Kidney epithelial cell (primary cell): ENCODE measurements around the gene USP34. TPM values are rescaled to one million over a fixed set of nuclear protein-coding genes. Genes with fewer than 3 reads are reported as not detected.

ENCODE experiments used
- DNase-seq: peaks from one replicate; pipeline ENCODE4 v3.0.0-alpha.2; 2010; ENCODE audit warnings: low read depth
- H3K27me3 ChIP-seq: 2 replicates; pipeline ENCODE4 v1.6.0; 2011; ENCODE audit warnings: low read length; ENCODE audit not compliant: control insufficient read depth, insufficient read depth
- H3K36me3 ChIP-seq: 2 replicates; pipeline ENCODE4 v1.5.1; 2011; ENCODE audit warnings: low read length; ENCODE audit not compliant: control insufficient read depth, insufficient read depth
- H3K4me3 ChIP-seq: 2 replicates; pipeline ENCODE4 v1.5.1; 2011; ENCODE audit warnings: low read depth, mild to moderate bottlenecking, control low read depth, low read length
- total RNA-seq: library from RNA; depleted of rRNA; stranded (reverse); fragments of >200 nt; gene quantifications from 2 replicates; pipeline ENCODE4 v1.2.3, GENCODE V29; 2015
- TF ChIP-seq, protein P1 (sequence below): IDR thresholded peaks from 2 replicates; pipeline ENCODE4 v1.5.1; 2011; ENCODE audit warnings: mild to moderate bottlenecking, moderate library complexity, low read length, control low read depth, inconsistent platforms; ENCODE audit not compliant: insufficient read depth, poor library complexity, severe bottlenecking

USP34 gene
- total RNA-seq, 1 donor from 2014 or later = 90.0 TPM

DNA sequence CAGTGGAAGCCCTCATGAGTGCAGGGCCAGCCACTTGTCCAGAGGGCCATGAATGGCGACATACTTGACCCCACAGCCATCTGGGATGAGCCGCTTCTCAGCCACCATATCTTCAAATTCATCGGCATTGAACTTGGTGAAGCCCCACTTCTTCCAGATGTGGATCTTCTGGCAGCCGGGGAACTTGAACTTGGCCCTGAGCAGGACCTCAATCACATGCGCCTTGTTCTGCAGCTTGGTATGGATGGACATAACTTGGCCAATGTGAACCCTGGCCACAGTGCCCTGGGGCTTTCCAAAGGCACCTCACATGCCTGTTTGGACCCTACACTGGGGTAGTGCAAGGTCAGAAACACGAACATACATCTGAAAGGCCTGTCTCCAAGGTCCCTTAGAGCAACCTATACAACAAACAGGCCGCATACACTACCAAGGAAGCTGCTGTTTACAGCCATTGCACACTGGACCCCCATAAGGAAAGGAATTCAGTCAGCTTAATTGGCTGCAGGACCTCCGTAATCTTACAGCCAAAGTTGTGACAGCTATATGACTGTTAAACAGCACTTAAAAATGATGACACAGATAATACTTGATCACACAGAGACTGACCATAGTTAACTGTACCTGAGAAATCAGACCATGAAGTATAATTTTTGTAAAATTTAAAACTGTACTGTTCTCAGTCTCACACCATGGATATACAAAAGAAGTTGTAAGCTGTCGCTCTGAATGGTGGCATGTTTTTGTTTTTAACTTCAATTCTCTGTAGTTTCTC, 53.8 kb downstream of the USP34 start:
- Histone ChIP-seq H3K27me3 (no peaks in the 10 kb centered on the region), H3K36me3 (no peaks in the 10 kb centered on the region), H3K4me3 (no peak overlapping the region)
- TF ChIP-seq, protein P1, sequence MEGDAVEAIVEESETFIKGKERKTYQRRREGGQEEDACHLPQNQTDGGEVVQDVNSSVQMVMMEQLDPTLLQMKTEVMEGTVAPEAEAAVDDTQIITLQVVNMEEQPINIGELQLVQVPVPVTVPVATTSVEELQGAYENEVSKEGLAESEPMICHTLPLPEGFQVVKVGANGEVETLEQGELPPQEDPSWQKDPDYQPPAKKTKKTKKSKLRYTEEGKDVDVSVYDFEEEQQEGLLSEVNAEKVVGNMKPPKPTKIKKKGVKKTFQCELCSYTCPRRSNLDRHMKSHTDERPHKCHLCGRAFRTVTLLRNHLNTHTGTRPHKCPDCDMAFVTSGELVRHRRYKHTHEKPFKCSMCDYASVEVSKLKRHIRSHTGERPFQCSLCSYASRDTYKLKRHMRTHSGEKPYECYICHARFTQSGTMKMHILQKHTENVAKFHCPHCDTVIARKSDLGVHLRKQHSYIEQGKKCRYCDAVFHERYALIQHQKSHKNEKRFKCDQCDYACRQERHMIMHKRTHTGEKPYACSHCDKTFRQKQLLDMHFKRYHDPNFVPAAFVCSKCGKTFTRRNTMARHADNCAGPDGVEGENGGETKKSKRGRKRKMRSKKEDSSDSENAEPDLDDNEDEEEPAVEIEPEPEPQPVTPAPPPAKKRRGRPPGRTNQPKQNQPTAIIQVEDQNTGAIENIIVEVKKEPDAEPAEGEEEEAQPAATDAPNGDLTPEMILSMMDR = no peak
- DNase-seq = no peak

DNA sequence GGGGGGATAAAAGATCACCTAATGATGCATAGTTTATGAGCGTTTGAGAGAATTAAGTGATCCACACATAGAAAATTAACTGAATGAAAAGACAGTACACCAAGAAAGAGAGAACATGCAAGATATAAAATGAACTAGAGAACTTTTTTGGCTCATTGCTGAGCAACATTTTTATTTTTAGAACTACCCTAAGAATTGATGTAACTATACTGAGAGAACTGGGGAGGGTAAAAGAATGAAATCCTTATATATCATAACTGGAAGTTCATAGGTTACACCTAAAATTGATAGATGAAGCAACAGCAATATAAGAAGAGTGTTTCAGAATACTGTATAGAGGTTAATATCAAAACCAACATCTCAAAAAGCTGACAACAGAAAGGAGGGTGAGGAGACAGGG, 55.6 kb downstream of the USP34 start:
- Histone ChIP-seq H3K4me3 (no peak overlapping the region), H3K36me3 (no peaks in the 10 kb centered on the region), H3K27me3 (no peaks in the 10 kb centered on the region)
- TF ChIP-seq, protein P1 = no peak
- DNase-seq = no peak

DNA sequence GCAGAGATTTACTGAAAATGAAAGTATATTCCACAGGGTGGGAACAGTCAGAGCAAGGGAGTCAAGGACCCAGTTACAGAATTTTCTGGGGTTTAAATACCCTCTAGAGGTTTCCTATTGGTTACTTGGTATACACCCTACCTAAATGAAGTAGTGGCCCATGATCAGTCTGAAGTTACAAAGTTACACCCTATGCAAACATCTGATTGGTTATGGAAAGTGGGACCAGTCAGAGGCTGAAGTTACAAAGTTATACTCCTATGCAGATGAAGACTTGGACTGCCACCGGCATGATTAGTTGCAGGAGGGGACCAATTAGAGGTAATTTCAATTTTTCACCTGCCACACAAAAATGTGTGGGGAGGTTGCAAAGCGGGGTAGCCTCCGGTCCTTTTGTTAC, 56.2 kb downstream of the USP34 start:
- Histone ChIP-seq H3K36me3 (no peaks in the 10 kb centered on the region), H3K4me3 (no peak overlapping the region), H3K27me3 (no peaks in the 10 kb centered on the region)
- TF ChIP-seq, protein P1 = no peak
- no peak for DNase-seq

DNA sequence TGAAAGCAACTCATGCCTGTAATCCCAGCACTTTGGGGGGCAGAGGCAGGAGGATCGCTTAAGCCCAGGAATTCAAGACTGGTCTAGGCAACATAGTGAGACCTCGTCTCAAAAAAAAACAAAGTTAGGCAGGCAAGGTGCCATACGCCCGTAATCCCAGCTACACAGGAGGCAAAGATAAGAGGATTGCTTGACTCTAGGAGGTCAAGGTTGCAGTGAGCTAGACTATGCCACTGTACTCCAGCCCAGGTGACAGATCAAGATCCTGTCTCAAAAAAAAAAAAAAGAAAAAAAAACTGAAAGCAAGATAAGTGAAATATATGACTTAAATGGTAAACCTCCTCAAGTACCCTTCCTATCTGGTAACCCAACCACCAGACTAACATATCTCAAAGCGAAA, 59.8 kb downstream of the USP34 start:
- no peaks in the 10 kb centered on the region for H3K27me3 ChIP-seq
- H3K4me3 ChIP-seq = no peak overlapping the region
- DNase-seq = no peak
- TF ChIP-seq, protein P1 = no peak
- no peaks in the 10 kb centered on the region for H3K36me3 ChIP-seq

DNA sequence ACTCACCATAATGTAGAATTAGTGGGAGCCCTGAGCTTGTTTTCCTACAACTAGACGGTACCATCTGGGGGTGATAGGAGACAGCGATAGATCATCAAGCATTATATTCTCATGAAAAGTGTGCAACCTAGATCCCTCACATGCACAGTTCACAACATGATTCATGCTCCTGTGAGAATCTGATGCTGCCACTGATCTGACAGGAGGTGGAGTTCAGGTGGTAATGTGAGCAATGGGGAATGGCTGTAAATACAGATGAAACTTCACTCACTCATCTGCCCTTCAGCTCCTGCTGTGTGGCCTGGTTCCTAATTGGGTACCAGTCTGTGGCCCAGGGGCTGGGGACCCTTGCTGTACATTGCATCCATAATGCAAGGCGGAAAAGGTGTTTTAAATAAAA, 60.7 kb downstream of the USP34 start:
- no peaks in the 10 kb centered on the region for H3K36me3 ChIP-seq
- no peaks in the 10 kb centered on the region for H3K27me3 ChIP-seq
- DNase-seq = no peak
- TF ChIP-seq, protein P1 = no peak
- no peak overlapping the region for H3K4me3 ChIP-seq

DNA sequence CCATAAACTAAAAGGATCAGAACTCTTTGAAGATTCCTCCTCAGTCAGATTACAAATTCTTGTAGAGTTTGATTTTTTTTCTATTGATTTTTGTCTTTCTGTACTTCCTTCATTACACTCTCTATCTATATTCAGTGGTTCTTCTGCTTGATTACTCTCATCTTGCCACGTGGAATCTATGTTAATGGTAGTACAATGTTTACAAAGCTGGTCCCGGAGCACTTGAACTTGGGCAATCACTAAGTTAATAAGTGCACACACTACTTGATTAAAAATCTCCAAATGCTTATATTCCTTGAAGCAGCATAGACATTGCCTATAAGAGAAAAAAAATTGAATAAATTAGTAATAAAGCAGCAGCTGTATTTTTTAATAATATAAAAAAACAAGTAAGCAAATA, 65.1 kb downstream of the USP34 start:
- Histone ChIP-seq H3K4me3 (no peak overlapping the region), H3K36me3 (peaks cover 1% of the 10 kb centered on the region), H3K27me3 (no peaks in the 10 kb centered on the region)
- no peak for DNase-seq
- TF ChIP-seq, protein P1 = no peak
